HCT116 (cell line): ENCODE data around the gene ZBTB2.

Source experiments
- CEBPB ChIP-seq: IDR thresholded peaks from 2 replicates; pipeline ENCODE4 v1.6.1; 2012; ENCODE audit warnings: low read depth
- EGR1 ChIP-seq: IDR thresholded peaks from 2 replicates; pipeline ENCODE4 v1.6.1; 2012; ENCODE audit warnings: low read depth
- EZH2 ChIP-seq: fragments of 200-600 bp; sonication (generic); IDR thresholded peaks from 2 replicates; pipeline ENCODE4 v1.6.1; 2017; ENCODE audit warnings: antibody characterized with exemption, mixed run types
- EZH2phosphoT487 ChIP-seq: fragments of 200-600 bp; IDR thresholded peaks from 2 replicates; pipeline ENCODE4 v1.6.1; 2018; ENCODE audit warnings: antibody characterized with exemption, borderline replicate concordance
- JUND ChIP-seq: IDR thresholded peaks from 2 replicates; pipeline ENCODE4 v1.6.1; 2012
- POLR2A ChIP-seq: IDR thresholded peaks from 2 replicates; pipeline ENCODE4 v1.7.0; 2011; ENCODE audit warnings: borderline replicate concordance; ENCODE audit not compliant: insufficient read depth, insufficient read length; ENCODE audit errors: extremely low read depth
- POLR2AphosphoS5 ChIP-seq: IDR thresholded peaks from 2 replicates; pipeline ENCODE4 v1.6.1; 2011; ENCODE audit warnings: mild to moderate bottlenecking, low read depth, low read length, moderate library complexity
- RAD21 ChIP-seq: IDR thresholded peaks from 2 replicates; pipeline ENCODE4 v1.6.1; 2012; ENCODE audit warnings: low read depth, mild to moderate bottlenecking
- TCF7L2 ChIP-seq: IDR thresholded peaks from 2 replicates; pipeline ENCODE4 v1.7.0; 2011; ENCODE audit warnings: borderline replicate concordance, inconsistent platforms; ENCODE audit not compliant: insufficient read depth, insufficient read length; ENCODE audit errors: extremely low read depth
- ZFX ChIP-seq: fragments of 450-650 bp; IDR thresholded peaks from 2 replicates; pipeline ENCODE4 v1.6.1; 2017
- TF ChIP-seq, protein P1 (sequence below), 3 experiments: fragments of 200-600 bp in 1 of 3; sonication (generic) in 1 of 3; IDR thresholded peaks in 2 of 3; conservative IDR thresholded peaks in 1 of 3; 2 replicates each; pipeline ENCODE4 v1.5.1; 2012 to 2017; ENCODE audit warnings: low read depth in 2 of 3, low read length in 2 of 3, antibody characterized with exemption in 1 of 3, borderline replicate concordance in 1 of 3, control low read depth in 1 of 3, mild to moderate bottlenecking in 1 of 3, mixed read lengths in 1 of 3, mixed run types in 1 of 3, moderate library complexity in 1 of 3; ENCODE audit not compliant: insufficient read depth in 1 of 3
- TF ChIP-seq, protein P2 (sequence below): IDR thresholded peaks from 2 replicates; pipeline ENCODE4 v1.6.1; 2012

DNA sequence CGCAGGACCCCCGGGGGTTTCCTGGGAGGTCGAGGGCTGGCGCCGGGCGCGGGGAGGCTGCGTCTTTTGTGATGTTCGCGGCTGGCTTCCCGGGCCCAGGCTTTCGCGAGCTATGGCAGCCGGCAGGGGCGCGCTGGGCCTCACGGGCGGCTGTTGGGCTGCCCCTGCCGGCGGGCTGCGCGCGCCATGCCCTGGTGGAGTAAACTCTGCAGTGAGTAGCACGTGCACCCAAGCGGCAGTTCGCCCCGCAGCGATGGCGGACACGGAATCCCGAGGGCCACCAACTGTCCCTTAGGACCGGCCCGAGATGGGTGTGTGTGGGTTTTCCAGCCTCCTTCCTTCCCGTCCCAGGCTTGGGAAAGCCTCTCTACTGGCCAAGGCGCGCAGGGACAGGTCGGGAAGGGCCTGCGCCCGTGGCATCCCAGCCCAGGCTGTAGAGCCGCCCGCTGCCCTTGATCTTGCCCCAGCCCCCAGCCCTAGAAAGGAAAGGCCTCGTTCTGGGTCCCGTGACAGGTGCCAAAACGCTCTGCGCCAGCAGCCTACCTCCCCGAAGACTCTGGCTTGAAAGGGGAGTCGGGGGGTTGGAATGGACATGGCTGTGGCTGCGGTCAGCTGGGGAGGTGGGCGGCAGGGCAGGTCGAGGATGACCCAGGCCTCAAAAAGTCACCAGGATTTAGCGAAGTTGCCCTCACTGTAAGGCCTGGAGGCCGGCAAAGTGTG lies 49.7 kb downstream of the ZBTB2 start:
- no peak for TF ChIP-seq POLR2A
- TF ChIP-seq, protein P1, sequence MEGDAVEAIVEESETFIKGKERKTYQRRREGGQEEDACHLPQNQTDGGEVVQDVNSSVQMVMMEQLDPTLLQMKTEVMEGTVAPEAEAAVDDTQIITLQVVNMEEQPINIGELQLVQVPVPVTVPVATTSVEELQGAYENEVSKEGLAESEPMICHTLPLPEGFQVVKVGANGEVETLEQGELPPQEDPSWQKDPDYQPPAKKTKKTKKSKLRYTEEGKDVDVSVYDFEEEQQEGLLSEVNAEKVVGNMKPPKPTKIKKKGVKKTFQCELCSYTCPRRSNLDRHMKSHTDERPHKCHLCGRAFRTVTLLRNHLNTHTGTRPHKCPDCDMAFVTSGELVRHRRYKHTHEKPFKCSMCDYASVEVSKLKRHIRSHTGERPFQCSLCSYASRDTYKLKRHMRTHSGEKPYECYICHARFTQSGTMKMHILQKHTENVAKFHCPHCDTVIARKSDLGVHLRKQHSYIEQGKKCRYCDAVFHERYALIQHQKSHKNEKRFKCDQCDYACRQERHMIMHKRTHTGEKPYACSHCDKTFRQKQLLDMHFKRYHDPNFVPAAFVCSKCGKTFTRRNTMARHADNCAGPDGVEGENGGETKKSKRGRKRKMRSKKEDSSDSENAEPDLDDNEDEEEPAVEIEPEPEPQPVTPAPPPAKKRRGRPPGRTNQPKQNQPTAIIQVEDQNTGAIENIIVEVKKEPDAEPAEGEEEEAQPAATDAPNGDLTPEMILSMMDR (IDR thresholded peaks at IDR 0.05 in 2 of 3, conservative IDR thresholded peaks at IDR 0.05 in 1 of 3; ENCODE audit: borderline replicate concordance in 1 of 3, insufficient read depth in 1 of 3, low read depth in 2 of 3, low read length in 2 of 3) = no peak
- no peak for TF ChIP-seq JUND
- TF ChIP-seq ZFX = no peak
- no peak for TF ChIP-seq RAD21
- no peak for TF ChIP-seq EGR1
- no peak for TF ChIP-seq EZH2phosphoT487
- no peak for TF ChIP-seq CEBPB
- TF ChIP-seq, protein P2, sequence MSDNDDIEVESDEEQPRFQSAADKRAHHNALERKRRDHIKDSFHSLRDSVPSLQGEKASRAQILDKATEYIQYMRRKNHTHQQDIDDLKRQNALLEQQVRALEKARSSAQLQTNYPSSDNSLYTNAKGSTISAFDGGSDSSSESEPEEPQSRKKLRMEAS = no peak
- TF ChIP-seq EZH2 = no peak
- no peak for TF ChIP-seq TCF7L2
- no peak for TF ChIP-seq POLR2AphosphoS5
